Measurements from ENCODE around the gene TBPL1. TPM values are rescaled to one million over a fixed set of nuclear protein-coding genes. Genes with fewer than 3 reads are reported as not detected.
A peak's percentile ranks its signal among the peaks of the same experiment; 100 is the strongest.

Gene TBPL1
- total and polyA plus RNA-seq, 8 donors = 6.5 to 20.6 (median 10.1) TPM

DNA sequence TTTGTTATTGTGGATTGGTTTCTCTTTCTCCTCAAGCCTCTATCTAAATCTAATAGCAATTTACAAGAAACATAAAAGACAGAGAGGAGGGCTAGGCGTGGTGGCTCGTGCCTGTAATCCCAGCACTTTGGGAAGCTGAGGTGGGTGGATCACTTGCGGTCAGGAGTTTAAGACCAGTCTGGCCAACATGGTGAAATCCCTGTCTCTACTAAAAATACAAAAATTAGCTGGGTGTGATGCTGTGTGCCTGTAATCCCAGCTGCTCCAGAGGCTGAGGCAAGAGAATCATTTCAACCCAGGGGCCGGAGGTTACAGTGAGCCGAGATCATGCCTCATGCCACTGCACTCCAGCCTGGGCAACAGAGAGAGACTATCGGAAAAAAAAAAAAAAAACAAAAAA, 52.8 kb downstream of the TBPL1 start:
- no peak overlapping the region for H3K27ac ChIP-seq
- no peak for TF ChIP-seq CTCF (IDR thresholded peaks at IDR 0.05)
- DNase-seq = no peak
- H3K36me3 ChIP-seq = no peaks in the 10 kb centered on the region
- H3K4me3 ChIP-seq = no peak overlapping the region
- 71 to 87% methylated on average over 6 of the region's 6 CpGs for WGBS, 2 donors
- no peaks in the 10 kb centered on the region for H3K27me3 ChIP-seq
- H3K4me1 ChIP-seq = no peaks in the 10 kb centered on the region
- no peak for FAIRE-seq
- intact Hi-C loops (cut with DNase I) = no loop called here
- ATAC-seq = no peak
- no peaks in the 10 kb centered on the region for H3K9me3 ChIP-seq

GRCh38 chr6:134007077-134007476, 54.1 kb downstream of the TBPL1 start:
- H3K36me3 ChIP-seq = no peaks in the 10 kb centered on the region
- peak; percentile 63 to 88 (median 79) for DNase-seq
- WGBS, 2 donors = 24 to 29% methylated on average over 4 of the region's 4 CpGs
- no peak for FAIRE-seq
- no peaks in the 10 kb centered on the region for H3K9me3 ChIP-seq
- intact Hi-C loops (cut with DNase I) = no loop called here
- ATAC-seq = peak; percentile 91 to 98 (median 94)
- H3K4me1 ChIP-seq = no peaks in the 10 kb centered on the region
- no peak overlapping the region for H3K4me3 ChIP-seq
- H3K27ac ChIP-seq = peak overlapping the region in 1 of 4 donors; percentile 13
- TF ChIP-seq CTCF (IDR thresholded peaks at IDR 0.05) = no peak
- no peaks in the 10 kb centered on the region for H3K27me3 ChIP-seq

GRCh38 chr6:134009876-134010275, 56.9 kb downstream of the TBPL1 start:
- H3K36me3 ChIP-seq = no peaks in the 10 kb centered on the region
- intact Hi-C loops (cut with DNase I) = no loop called here
- no peak overlapping the region for H3K27ac ChIP-seq
- FAIRE-seq (no peak), DNase-seq (no peak), ATAC-seq (no peak)
- peaks cover 0 to 3% (median 0%) of the 10 kb centered on the region in 3 donors for H3K4me1 ChIP-seq
- TF ChIP-seq CTCF (IDR thresholded peaks at IDR 0.05) = no peak
- H3K9me3 ChIP-seq = no peaks in the 10 kb centered on the region
- H3K27me3 ChIP-seq = no peaks in the 10 kb centered on the region
- no peak overlapping the region for H3K4me3 ChIP-seq

GRCh38 chr6:134010400-134010799, 57.4 kb downstream of the TBPL1 start:
- Histone ChIP-seq H3K4me3 (no peak overlapping the region), H3K27me3 (no peaks in the 10 kb centered on the region), H3K9me3 (no peaks in the 10 kb centered on the region), H3K27ac (no peak overlapping the region), H3K4me1 (peaks cover 0 to 4% (median 0%) of the 10 kb centered on the region in 3 donors), H3K36me3 (no peaks in the 10 kb centered on the region)
- FAIRE-seq (no peak), ATAC-seq (no peak), DNase-seq (no peak)
- 85 to 94% methylated on average over 8 of the region's 8 CpGs for WGBS, 2 donors
- TF ChIP-seq CTCF (IDR thresholded peaks at IDR 0.05) = no peak
- intact Hi-C loops (cut with DNase I) = no loop called here

DNA sequence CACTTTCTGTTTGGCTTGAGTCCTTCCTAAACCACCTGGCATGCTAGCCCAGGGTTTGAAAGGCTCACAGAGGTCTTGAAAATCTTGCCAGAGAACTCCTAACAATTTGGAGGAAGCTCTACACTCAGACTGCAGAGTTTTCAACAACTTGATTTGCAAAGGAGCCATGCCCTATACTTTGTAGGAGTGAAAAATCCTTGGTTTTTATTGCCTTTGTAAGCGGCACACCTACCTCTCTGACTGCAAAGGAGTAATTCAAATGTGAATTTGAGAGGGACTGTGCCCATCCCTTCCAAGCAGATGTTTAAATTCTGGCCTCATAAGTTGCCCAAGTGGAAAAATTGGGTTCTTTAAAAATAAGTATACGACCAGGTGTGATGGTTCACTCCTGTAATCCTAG, 58.0 kb downstream of the TBPL1 start:
- Histone ChIP-seq H3K36me3 (no peaks in the 10 kb centered on the region), H3K9me3 (no peaks in the 10 kb centered on the region), H3K27ac (no peak overlapping the region), H3K27me3 (no peaks in the 10 kb centered on the region), H3K4me3 (no peak overlapping the region), H3K4me1 (peaks cover 0 to 4% (median 0%) of the 10 kb centered on the region in 3 donors)
- no peak for ATAC-seq
- WGBS, 2 donors = 83 to 85% methylated on average over 2 of the region's 2 CpGs
- no peak for DNase-seq
- intact Hi-C loops (cut with DNase I) = no loop called here
- FAIRE-seq = no peak
- no peak for TF ChIP-seq CTCF (IDR thresholded peaks at IDR 0.05)
